Breast epithelium (tissue), 3 donors: ENCODE data around the gene ADARB1.

ENCODE experiments used
- CTCF ChIP-seq, 3 donors: fragments of 450-650 bp; IDR thresholded peaks; one replicate each; pipeline ENCODE4 v1.5.1; 2016 to 2017; ENCODE audit warnings: antibody characterized with exemption in 3 of 3, mild to moderate bottlenecking in 3 of 3, moderate library complexity in 3 of 3
- POLR2A ChIP-seq: fragments of 450-650 bp; IDR thresholded peaks from one replicate; pipeline ENCODE4 v1.6.1; 2016; ENCODE audit warnings: antibody characterized with exemption, mild to moderate bottlenecking, moderate library complexity

DNA sequence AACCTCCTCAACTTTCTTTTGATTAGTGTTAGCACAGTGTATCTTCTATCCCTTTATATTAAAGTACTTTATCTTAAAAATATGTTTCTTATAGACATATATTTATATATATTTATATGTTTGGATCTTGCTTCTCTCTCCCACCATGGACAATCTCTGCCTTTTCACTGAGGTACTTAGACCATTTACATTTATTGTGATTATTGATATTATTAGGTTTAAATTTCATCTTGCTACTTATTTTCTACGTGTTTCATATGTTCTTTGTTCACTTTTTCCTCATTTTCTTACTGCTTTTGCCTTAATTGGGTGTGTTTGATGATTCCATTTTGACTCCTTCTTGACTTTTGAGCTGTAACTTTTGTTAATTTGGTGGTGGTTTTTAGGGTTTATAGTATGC lies 142.6 kb downstream of the ADARB1 start:
- TF ChIP-seq CTCF (IDR thresholded peaks at IDR 0.05) (no peak), POLR2A (no peak)
